ENCODE results near the gene FHIP2A.
A peak's percentile ranks its signal among the peaks of the same experiment; 100 is the strongest.
"Not testable (repeated sequence)": the region's sequence is repeated elsewhere in the genome, so short reads cannot be mapped to it uniquely, and the experiment has no call there.

FHIP2A gene

GRCh38 chr10:114821293-114821914, at the start of gene FHIP2A:
FHIP2A (plus strand) TSS chr10:114821780; CDS start chr10:114822079, 299 bp downstream.
- peak; percentile 91 for DNase-seq (ENCODE audit: low spot score)

GRCh38 chr10:114772496-114773196, 48.9 kb upstream of the FHIP2A start:
- no peak for DNase-seq (ENCODE audit: low spot score)

GRCh38 chr10:114773197-114773532, 48.4 kb upstream of the FHIP2A start:
- DNase-seq (ENCODE audit: low spot score): no peak

- not testable (repeated sequence) for DNase-seq (ENCODE audit: low spot score)
Measured at GRCh38 chr10:114775082-114775481, 46.5 kb upstream of the FHIP2A start.

- DNase-seq (ENCODE audit: low spot score): no peak
Measured at GRCh38 chr10:114777415-114777814, 44.2 kb upstream of the FHIP2A start.

- peak; percentile 67 for DNase-seq (ENCODE audit: low spot score)
Measured at GRCh38 chr10:114779803-114780576, 41.6 kb upstream of the FHIP2A start.

GRCh38 chr10:114780577-114781184, 40.9 kb upstream of the FHIP2A start:
- no peak for DNase-seq (ENCODE audit: low spot score)

GRCh38 chr10:114782666-114783065, 38.9 kb upstream of the FHIP2A start:
- no peak for DNase-seq (ENCODE audit: low spot score)

GRCh38 chr10:114783686-114784085, 37.9 kb upstream of the FHIP2A start:
- DNase-seq (ENCODE audit: low spot score): no peak

- DNase-seq (ENCODE audit: low spot score): peak; percentile 68
Measured at GRCh38 chr10:114786492-114786891, 35.1 kb upstream of the FHIP2A start.

GRCh38 chr10:114787131-114787530, 34.4 kb upstream of the FHIP2A start:
- DNase-seq (ENCODE audit: low spot score): not testable (repeated sequence)

GRCh38 chr10:114791768-114792167, 29.8 kb upstream of the FHIP2A start:
- DNase-seq (ENCODE audit: low spot score): no peak

- no peak for DNase-seq (ENCODE audit: low spot score)
Measured at GRCh38 chr10:114795039-114795438, 26.5 kb upstream of the FHIP2A start.

GRCh38 chr10:114800361-114800760, 21.2 kb upstream of the FHIP2A start:
- no peak for DNase-seq (ENCODE audit: low spot score)

- no peak for DNase-seq (ENCODE audit: low spot score)
Measured at GRCh38 chr10:114801411-114801813, 20.2 kb upstream of the FHIP2A start.

- DNase-seq (ENCODE audit: low spot score): no peak
Measured at GRCh38 chr10:114802177-114802576, 19.4 kb upstream of the FHIP2A start.

- no peak for DNase-seq (ENCODE audit: low spot score)
Measured at GRCh38 chr10:114806562-114807391, 14.8 kb upstream of the FHIP2A start.

GRCh38 chr10:114808982-114809381, 12.6 kb upstream of the FHIP2A start:
- no peak for DNase-seq (ENCODE audit: low spot score)

- DNase-seq (ENCODE audit: low spot score): no peak
Measured at GRCh38 chr10:114810926-114811325, 10.7 kb upstream of the FHIP2A start.

GRCh38 chr10:114811862-114812261, 9.7 kb upstream of the FHIP2A start:
- no peak for DNase-seq (ENCODE audit: low spot score)

- DNase-seq (ENCODE audit: low spot score): peak; percentile 24
Measured at GRCh38 chr10:114815791-114816190, 5.8 kb upstream of the FHIP2A start.

GRCh38 chr10:114816308-114816707, 5.3 kb upstream of the FHIP2A start:
- DNase-seq (ENCODE audit: low spot score): no peak

All from AG08396 (cell line).